GDM1 (cell line): ENCODE data around the gene TMEM59L.

ENCODE experiments used
- DNase-seq: peaks from one replicate; lab custom pipeline; 2025; lab: John Stamatoyannopoulos, UW

TMEM59L gene

DNA sequence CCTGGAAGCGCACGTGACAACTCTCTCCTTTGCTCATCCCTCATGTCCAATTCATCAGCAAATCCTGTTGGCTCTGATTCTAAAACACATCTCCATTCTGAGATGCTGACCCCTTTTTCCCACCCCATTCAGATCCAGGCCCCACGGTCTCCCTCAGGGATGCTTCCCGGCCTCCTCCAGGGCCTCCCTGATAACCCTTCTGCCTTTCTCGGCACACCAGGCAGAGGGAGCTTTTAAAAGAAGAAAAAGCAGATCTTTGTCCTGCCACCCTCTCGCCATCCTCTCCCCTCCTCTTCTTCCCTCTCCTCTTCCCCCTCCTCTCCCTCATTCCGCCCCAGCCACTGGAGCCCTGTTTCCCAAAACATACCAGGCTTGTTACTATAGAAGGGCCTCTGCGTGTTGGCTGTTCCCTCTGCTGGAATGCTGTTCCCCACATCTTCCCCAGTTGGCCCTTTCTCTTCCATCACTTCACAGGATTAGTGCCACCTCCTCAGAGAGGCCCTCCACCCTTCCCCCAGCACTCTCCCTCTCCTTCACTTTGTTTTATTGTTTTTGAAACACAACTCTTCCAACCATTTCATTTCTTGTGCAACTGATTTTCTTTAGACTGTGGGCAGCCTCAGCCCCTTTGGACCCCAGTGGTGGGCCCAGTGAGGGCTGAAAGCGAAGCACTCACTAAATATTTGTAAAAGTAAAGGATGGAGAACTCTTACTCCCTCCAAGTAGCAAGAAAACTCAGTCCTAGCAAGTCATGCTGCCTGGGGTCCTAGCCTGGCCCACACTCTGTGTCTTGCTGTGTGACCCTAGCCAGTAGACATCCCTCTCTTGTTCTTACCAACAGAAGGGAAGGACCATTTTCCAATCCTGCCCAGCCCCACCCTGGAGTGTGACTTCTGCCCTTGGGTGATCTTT lies 3.6 kb upstream of the TMEM59L start:
- DNase-seq, result no peak

DNA sequence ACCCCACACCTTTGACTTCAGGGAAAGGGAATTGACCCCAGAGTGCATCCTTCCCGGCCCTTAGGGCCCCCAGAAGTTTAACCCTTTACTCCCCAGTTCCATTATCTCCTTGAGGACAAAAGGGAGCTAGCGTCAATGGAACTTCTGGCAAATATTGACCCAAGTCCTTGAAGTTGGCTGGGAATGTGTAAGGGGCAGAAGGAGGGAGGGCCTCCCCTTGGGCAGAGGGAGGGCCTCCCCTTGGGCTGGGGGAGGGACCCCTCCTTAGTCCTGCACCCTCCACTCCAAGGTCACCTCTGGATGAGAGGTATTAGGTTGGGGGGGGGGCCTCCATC lies 3.0 kb upstream of the TMEM59L start:
- DNase-seq, result no peak

DNA sequence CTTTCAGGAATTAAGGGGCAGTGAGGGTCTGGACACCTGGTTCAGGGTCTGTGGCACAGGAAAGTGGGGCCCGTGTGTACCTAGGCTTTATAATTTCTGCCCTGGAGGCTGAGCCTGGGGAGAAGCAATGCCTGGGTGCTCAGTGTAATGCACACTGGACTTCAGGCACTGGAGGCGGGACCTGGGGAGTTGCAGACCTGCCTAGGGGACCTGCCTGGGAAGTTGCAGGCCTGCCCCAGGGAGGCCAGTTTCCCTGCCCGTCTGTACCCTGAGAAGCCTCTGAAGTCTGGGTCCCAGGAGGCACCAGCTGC lies 2.5 kb upstream of the TMEM59L start:
- DNase-seq, result no peak

GRCh38 chr19:18610556-18611326 lies 1.9 kb upstream of the TMEM59L start:
- no peak for DNase-seq

DNA sequence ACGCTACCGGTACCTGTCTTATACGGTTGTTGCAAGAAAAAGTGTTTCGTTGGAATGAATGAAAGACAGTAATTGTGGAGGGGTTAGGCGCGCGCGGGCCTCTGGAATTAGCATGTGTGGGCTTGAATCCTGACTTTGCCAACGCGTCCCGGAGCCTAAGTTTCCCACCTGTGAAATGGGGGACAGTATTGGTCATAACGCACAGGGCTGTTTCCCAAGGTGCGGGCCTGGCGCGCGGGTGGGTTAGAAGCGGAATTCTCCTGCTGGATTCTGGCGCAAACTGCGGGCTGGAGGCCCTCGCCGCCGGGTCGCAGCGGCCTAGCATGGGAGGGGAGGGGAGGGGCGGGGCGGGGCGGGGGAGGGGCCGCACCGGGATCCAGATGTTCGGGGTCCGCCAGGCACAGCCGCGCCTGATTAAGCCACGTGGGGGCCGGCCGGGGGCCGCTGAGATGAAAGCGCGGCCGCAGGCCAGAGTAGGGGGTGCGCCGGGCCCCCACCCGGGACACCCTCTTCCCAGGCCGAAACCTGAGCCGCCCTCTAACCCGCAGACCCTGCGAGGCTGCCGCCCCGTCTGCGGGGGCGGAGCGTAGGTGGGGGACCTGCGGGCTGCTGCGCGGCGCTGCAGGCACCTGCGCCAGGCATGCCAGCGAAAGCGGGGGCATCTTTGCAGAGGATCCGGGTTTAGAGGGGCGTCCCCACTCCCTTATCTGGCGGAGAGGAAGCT lies 1.2 kb upstream of the TMEM59L start:
- no peak for DNase-seq

DNA sequence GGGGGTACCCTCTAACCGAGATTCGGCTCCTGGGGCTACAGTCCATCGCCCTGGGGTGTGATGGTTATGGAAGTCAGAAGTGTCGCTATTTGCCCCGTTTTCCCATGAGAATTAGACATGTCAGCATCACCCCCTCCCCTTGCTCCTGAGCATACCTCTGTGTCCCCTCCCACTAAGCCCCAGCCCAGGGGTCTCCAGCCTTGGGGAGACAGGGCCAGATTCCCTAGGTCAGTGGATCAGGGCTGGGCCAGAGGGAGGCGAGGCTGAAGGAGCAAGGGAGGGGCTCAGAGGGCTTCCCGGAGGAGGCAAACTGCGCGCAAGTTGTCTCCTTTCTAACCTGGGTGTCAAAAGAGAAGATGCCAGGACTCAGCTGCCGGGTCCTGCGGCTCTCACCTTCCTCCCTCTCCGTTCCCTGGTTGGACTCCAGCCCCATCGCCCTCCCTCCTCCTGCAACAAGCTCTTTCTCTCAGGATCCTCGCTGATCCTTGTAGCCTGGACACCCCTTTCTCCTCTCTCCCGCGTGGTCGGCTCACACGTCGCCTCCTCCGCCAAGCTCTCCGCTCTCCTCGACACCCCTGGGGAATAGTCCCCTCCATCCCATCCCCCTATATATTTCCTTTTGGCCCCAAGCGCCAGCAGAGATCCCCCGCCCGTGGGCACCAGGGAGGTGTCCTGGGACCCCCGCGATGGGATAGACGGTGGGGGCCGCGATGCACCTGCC lies 459 bp upstream of the TMEM59L start:
- DNase-seq, result no peak

DNA sequence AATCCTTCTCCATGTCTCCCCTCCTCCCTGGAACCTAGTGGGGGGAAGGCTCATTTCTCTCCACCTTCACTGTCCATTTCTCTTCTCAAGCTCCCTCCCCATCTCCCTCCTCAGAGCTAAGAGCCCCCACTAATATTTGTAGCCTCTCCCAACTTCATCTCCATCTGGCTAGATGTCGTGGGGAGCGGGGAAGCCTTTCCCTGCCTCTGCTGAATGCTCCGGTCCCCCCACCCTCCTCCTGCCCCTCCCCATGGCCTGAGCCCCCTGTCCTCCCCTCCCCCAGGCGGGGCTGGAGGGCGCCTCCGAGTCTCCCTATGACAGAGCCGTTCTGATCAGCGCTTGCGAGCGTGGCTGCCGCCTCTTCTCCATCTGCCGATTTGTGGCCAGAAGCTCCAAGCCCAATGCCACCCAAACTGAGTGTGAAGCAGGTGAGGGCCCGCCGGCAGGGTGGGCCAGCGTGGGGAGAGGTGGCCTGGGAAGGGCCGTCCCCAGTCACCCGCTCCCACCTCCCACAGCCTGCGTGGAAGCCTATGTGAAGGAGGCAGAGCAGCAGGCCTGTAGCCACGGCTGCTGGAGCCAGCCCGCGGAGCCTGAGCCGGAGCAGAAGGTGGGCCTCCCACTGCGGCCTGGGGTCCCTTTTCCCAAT lies 1.0 kb downstream of the TMEM59L start:
- DNase-seq, result no peak

DNA sequence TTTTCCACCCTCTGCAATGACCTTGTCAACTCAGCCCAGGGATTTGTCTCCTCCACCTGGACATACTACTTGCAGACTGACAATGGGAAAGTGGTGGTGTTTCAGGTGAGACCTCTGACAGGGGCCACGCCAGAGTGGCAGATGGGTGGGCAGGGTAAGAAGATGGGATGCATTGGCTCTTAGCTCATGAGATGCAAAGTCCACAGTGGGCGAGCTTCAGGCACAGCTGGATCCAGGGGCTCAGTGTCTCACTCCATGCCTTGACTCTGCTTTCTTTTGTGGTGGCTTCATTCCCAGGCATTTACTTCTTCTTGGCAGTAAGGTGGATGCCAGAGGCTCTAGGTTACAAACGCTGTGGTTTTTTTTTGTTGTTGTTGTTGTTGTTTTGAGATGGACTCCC lies 3.4 kb downstream of the TMEM59L start:
- no peak for DNase-seq

DNA sequence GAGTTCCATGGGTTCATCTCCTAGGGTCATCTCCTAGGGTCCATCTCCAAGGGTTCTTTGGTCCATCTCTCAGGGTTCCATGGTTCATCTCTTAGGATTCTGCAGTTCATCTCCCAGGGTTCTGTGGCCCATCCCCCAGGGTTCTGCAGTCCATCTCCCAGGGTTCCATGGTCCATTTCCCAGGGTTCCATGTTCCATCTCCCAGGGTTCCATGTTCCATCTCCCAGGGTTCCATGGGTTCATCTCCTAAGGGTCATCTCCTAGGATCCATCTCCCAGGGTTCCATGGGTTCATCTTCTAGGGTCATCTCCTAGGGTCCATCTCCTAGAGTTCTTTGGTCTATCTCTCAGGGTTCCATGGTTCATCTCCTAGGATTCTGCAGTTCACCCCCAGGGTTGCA lies 4.9 kb downstream of the TMEM59L start:
- no peak for DNase-seq

DNA sequence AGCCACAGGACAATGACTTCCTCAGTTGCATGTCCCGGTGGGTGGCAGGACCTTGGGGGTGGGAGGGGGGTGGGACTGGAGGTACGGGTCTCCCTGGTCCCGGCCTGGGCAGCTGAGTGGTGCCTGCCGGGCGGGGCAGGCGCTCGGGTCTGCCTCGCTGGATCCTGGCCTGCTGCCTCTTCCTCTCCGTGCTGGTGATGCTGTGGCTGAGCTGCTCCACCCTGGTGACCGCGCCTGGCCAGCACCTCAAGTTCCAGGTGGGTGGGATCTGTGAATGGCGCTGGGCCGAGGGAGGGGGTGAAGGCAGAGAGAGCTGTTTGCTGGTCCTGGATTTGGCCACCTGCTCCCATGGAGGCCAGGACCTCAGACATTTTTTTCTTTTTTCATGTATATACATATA lies 5.6 kb downstream of the TMEM59L start:
- DNase-seq, result no peak

DNA sequence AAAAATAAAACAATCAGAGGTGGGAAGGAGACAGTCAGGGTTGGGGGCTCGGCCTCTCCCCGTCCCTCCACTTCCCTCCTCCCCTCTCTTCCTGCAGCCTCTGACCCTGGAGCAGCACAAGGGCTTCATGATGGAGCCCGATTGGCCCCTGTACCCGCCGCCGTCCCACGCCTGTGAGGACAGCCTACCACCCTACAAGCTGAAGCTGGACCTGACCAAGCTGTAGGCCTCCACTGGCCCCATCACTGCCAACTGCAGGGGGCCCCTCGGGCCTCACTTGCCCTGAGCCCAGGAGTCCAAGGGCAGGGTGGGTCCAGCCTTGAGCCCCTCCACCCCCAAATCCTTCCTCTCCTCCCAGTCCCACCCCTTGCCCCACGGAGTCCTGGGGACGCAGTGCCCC lies 7.6 kb downstream of the TMEM59L start:
- no peak for DNase-seq

DNA sequence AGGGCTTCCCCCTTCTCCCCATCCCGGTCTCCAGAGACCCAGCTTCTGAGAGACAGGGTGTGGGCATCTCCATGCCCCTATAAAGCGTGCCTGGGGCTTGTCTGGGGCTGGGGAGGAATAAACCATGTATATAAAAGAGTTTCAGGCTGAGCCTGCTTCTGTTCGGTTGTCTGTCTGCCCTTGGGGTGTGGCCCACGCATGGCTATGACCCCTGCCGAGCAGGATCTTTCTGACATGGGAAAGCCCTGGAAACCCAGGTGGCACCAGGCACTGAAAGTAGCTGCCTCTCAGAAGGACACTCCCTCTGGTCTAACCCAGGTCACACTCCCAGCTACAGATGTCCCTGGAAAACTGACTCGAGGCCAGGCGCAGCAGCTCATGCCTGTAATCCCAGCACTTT lies 8.2 kb downstream of the TMEM59L start:
- no peak for DNase-seq

DNA sequence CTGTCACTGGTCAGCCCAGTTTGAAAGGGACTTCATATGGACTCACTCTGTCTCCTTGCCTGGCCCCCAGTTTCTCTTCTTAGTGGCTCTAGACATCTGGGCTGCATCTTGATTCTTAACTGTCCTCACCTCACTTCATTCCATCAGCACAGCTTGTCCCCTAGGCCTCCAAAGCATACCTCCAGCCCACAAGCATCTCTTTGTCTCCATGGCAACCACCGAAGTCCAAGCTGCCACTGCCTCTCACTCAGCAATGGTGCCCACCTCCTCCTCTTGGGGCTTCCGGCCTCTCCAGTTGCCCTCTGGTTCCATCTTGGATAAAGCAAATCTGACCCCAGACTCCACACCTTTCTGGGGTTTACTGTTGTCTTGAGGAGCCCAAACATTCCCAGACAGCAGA lies 14.2 kb downstream of the TMEM59L start:
- no peak for DNase-seq

DNA sequence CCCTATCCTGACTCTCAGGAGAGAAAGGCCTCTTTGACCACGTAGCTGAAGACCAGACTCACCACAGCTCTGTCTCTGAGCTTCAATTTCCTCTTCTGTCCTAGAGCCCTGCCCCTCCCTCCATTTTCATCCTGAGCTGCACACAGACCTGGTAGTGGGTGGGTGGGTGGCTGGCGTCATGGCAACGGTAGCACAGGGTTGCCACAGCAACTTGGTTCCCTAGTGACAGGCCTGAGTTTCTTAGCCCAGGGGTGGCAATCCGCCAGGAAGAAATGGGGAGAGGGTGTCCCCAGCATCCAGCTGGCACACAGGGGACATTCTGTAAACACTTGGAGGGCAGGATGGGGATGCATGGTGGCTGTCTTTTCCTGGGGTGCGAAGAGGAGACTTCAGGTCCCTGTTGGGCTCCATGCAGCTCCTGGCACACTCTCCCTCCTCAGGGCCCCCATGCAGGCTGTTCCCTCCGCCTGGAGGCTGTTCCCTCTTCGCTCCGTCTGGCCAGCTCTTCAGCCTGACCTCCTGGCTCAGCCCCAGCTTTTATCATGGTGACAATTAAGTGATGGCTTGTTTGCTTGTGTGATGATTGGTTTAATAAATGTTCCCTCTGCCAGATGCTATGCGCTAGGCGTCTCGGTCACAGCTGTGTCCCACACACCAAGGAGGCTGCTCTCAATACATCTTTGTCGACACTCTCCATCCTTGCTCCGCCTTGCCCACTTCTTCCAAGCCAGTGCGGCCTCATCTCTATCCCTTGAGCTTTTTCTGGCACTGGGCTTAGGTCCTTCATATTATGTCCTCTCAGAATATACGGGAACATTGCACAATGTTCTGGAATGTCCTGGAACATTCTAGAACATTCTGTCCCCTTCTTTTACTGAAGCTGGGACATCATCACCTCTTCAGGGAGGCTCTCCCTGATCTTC lies 16.8 kb downstream of the TMEM59L start:
- no peak for DNase-seq

DNA sequence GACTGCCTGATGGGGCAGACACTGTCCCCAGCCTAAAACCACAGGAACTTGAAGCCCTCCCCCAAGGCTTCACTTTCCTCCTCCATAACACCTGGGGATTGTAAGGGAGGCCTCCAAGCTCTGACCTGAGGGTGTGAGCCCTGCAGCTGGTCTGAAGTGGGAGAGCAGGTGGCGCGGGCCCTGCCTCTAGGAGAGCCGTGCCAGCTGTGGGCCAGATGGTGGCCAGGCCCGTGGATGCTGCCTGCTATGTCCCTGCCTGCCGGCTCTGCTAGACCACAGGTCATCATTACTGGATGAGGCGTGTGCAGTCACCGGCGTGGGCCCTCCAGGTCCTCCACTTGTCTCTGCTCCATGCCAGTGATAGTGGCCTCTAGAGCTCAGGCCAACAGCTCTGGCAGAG lies 20.7 kb downstream of the TMEM59L start:
- no peak for DNase-seq

DNA sequence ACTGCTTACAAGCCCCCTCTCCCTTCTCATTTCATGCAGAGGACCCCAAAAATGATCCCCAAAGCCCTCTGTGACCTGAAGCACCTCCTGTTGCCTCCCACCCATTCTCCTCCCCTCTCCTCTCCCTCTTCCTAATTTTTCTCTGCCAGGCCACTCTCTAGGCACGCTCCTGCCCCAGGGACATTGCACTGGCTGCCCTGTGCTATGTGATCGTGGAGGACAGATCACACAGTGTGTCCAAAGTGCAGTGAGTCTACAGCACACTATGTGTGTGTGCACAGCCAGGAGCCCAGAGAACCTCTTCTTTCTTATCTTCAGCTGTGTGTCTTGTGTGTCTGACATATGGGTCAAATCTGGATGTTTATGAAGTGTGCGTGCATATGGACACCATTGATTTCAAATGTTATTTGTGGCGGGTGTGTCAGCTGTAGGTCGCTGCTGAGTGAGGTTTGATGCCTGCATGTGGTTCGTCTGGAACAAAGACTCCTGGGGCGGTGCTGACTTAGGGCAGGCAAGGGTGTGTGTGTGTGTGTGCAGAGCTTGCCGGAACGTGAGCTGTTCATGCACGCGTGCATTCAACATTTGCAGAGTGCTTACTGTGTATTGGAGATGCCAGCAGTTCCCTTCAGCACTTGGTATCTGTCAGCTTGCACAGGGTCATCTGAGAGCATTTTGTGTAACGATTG lies 22.1 kb downstream of the TMEM59L start:
- no peak for DNase-seq

DNA sequence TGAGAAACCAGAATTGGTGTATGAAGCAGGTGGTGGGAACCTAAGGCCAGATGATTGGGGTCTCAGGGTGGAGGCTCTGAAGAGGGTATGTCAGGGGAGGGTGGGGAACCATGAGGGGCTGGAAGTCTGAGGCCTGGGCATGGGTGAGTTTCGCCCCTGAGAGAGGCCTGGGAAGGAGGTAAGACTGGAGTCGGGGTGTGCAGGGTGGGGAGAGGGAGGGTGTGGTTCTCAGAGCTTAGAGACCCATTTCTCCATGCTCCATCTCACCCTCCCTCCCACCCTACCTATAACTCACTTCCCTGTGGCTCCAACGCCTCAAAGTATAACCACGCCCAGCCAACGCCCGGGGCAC lies 23.1 kb downstream of the TMEM59L start:
- DNase-seq, result no peak

DNA sequence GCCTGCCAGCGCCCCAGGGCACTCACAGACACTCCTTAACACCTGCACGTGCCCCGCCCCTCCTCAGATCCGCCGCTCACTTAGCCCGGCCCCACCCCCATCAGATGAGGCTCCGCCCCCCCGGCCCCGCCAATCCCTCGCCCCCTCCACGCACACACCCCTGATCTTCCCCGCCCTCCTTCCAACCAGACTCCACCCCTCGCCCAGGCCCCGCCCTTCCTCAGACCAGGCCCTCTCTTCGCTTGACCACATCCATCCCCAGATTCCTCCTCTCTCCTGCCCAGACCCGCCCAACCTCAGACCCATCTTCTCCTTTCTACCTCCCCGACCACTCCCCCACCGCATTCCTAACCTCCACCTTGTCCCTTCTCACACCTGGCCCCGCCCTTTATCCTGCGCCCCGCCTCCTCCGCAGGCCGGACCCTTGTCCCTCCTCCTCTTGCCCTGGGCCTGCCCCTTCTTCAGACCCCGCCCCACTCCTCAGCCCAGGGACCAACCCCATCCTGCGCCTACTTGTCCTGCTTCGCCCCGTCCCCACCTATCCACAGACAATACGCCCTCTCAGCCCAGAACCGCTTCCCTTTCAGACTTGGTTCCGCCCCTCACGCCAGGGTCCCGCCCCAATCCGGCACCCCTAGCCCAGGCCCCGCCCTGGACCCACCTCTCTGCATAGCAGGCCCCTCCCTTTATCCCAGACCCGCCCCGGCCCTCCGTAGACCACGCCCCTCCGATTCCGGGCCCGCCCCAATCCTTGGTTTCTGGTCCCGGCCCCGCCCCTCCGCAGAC lies 23.7 kb downstream of the TMEM59L start:
- DNase-seq, result peak; percentile 99

GRCh38 chr19:18636969-18637629 lies 24.4 kb downstream of the TMEM59L start, which contains the start of gene KLHL26:
TSS of gene KLHL26 (plus strand) at chr19:18637028. CDS start at chr19:18637055, 27 bp downstream.
- DNase-seq, result no peak
